ENCODE measurements around the gene ADAMTS20.

- no peak for TF ChIP-seq EZH2 (IDR thresholded peaks at IDR 0.05; ENCODE audit: insufficient read depth, poor library complexity, severe bottlenecking)
- TF ChIP-seq EZH2phosphoT487 (IDR thresholded peaks at IDR 0.05; ENCODE audit: insufficient read depth, low read depth): no peak
Measured at GRCh38 chr12:43462080-43462479, 89.9 kb downstream of the ADAMTS20 start.

All from GM23248 (cell line).